Superior temporal gyrus (tissue), 1 donor: Measurements from ENCODE around the gene CCDC120.

Experiments
- DNase-seq: peaks from one replicate; pipeline ENCODE4 v3.0.0-alpha.2; 2016; ENCODE audit errors: extremely low spot score

CCDC120 gene

GRCh38 chrX:49102190-49102589, 43.4 kb downstream of the CCDC120 start:
- DNase-seq = no peak

- no peak for DNase-seq
These were observed 44.8 kb downstream of the CCDC120 start for GRCh38 chrX:49103637-49104036.

GRCh38 chrX:49106296-49106695, 47.5 kb downstream of the CCDC120 start:
- DNase-seq = no peak

GRCh38 chrX:49106930-49107329, 48.1 kb downstream of the CCDC120 start:
- peak; percentile 67 for DNase-seq

GRCh38 chrX:49108641-49109040, 49.8 kb downstream of the CCDC120 start:
- no peak for DNase-seq

- no peak for DNase-seq
These were observed 51.6 kb downstream of the CCDC120 start for GRCh38 chrX:49110417-49110816.

GRCh38 chrX:49111791-49112190, 53.0 kb downstream of the CCDC120 start:
- DNase-seq = peak; percentile 73

- DNase-seq = no peak
These were observed 57.3 kb downstream of the CCDC120 start for GRCh38 chrX:49116076-49116475.

GRCh38 chrX:49116716-49117115, 57.9 kb downstream of the CCDC120 start:
- DNase-seq = no peak

- no peak for DNase-seq
These were observed 58.8 kb downstream of the CCDC120 start for GRCh38 chrX:49117581-49117980.
